Activated CD4-positive, alpha-beta T cell treated with anti-CD3 and anti-CD28 coated beads for 36 hours (primary cell): Measurements from ENCODE around the gene CRYGS. TPM values are rescaled to one million over a fixed set of nuclear protein-coding genes. Genes with fewer than 3 reads are reported as not detected.
A peak's percentile ranks its signal among the peaks of the same experiment; 100 is the strongest.

Source experiments
- ATAC-seq: fragments of 200-7000 bp; cut with Tn5 transposase; one replicate; pipeline ENCODE4 v1.10.0; 2021; ENCODE audit warnings: mild to moderate bottlenecking, moderate library complexity
- CTCF ChIA-PET: fragments of 350-600 bp; sonication (Branson Sonifier 250); formaldehyde crosslinking; loops from one replicate; lab custom pipeline; 2021; ENCODE audit warnings: antibody characterized with exemption; lab: Charles Lee
- POLR2A ChIA-PET: fragments of 350-600 bp; sonication (Branson Sonifier 250); formaldehyde crosslinking; loops from one replicate; lab custom pipeline; 2021; ENCODE audit warnings: antibody characterized with exemption, inconsistent platforms; lab: Charles Lee
- DNase-seq: peaks from one replicate; pipeline ENCODE4 v3.0.0-alpha.2; 2020
- H3K27ac Mint-ChIP-seq: one replicate; pipeline ENCODE4 v1.8.0; 2021; ENCODE audit warnings: mixed read lengths
- H3K27me3 Mint-ChIP-seq: one replicate; pipeline ENCODE4 v1.8.0; 2021; ENCODE audit warnings: mixed read lengths
- H3K36me3 Mint-ChIP-seq: one replicate; pipeline ENCODE4 v1.8.0; 2021; ENCODE audit warnings: low read depth, mixed read lengths
- H3K4me1 Mint-ChIP-seq: one replicate; pipeline ENCODE4 v1.8.0; 2021; ENCODE audit warnings: mixed read lengths
- H3K4me3 Mint-ChIP-seq: one replicate; pipeline ENCODE4 v1.8.0; 2021; ENCODE audit warnings: mild to moderate bottlenecking, moderate library complexity, mixed read lengths
- H3K9me3 Mint-ChIP-seq: one replicate; pipeline ENCODE4 v1.8.0; 2021; ENCODE audit warnings: low read depth, mixed read lengths
- intact Hi-C, 2 experiments: fragments of 100-400 bp; cut with DNase I in 1 of 2; cut with micrococcal nuclease in 1 of 2; formaldehyde crosslinking; loops; one replicate each; pipeline versions ENCODE4 v1.14.2 to v1.15.1; 2022 to 2024; cut with DNase I, micrococcal nuclease
- total RNA-seq, 2 experiments: library from RNA; stranded (reverse); gene quantifications; one replicate each; pipeline ENCODE4 v1.2.3, GENCODE V29; 2021

The CRYGS gene
- total RNA-seq, 2 experiments from 2014 or later: 1.6 to 1.7 TPM

DNA sequence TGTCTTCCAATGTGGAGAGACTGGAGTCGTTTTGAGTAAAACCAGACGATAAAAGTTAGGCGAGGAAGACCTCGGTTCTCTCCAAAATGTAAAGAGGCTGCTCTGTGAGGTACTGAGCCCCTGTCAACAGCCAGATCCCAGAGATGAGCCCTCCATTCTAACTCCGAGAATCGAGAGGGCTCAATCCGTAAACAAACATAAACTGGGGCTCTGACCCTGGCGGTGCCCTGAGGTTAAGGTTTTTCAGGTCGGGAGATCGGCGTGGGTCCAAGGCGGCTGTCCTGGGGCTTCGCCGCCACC, 22.5 kb upstream of the CRYGS start:
- no peaks in the 10 kb centered on the region for H3K27me3 Mint-ChIP-seq
- POLR2A ChIA-PET: interaction anchor here (1.1 kb wide), 1 partner anchor 847 kb away, joined by 4 read pairs; no protein-coding TSS in a partner anchor
- CTCF ChIA-PET: interaction anchor here (0.7 to 2.6 kb wide), 5 partner anchors 9 to 584 kb away, joined by 3 to 13 read pairs (median 4); no protein-coding TSS in a partner anchor
- H3K9me3 Mint-ChIP-seq: no peaks in the 10 kb centered on the region
- peaks cover 53% of the 10 kb centered on the region for H3K4me1 Mint-ChIP-seq
- H3K27ac Mint-ChIP-seq: peak overlapping the region; percentile 91
- peaks cover 23% of the 10 kb centered on the region for H3K36me3 Mint-ChIP-seq
- no peak for ATAC-seq
- H3K4me3 Mint-ChIP-seq: peak overlapping the region; percentile 93
- intact Hi-C loops: loop anchor here (1.0 to 2.0 kb wide), 4 partner anchors 26 to 628 kb away; partner anchors contain the start of genes ETV5 (in 2 of the 2) and TRA2B (in 1 of the 2)
- DNase-seq: no peak

- H3K27me3 Mint-ChIP-seq: no peaks in the 10 kb centered on the region
- H3K4me1 Mint-ChIP-seq: peaks cover 58% of the 10 kb centered on the region
- peaks cover 28% of the 10 kb centered on the region for H3K36me3 Mint-ChIP-seq
- CTCF ChIA-PET: interaction anchor here (1.0 kb wide), 1 partner anchor 581 kb away, joined by 3 read pairs; no protein-coding TSS in a partner anchor
- DNase-seq (no peak), ATAC-seq (no peak)
- H3K9me3 Mint-ChIP-seq: no peaks in the 10 kb centered on the region
- H3K27ac Mint-ChIP-seq: no peak overlapping the region
- no peak overlapping the region for H3K4me3 Mint-ChIP-seq
- POLR2A ChIA-PET: no interaction called here
- intact Hi-C loops: no loop called here
Observed at GRCh38 chr3:186564586-186564985, 20.4 kb upstream of the CRYGS start.

DNA sequence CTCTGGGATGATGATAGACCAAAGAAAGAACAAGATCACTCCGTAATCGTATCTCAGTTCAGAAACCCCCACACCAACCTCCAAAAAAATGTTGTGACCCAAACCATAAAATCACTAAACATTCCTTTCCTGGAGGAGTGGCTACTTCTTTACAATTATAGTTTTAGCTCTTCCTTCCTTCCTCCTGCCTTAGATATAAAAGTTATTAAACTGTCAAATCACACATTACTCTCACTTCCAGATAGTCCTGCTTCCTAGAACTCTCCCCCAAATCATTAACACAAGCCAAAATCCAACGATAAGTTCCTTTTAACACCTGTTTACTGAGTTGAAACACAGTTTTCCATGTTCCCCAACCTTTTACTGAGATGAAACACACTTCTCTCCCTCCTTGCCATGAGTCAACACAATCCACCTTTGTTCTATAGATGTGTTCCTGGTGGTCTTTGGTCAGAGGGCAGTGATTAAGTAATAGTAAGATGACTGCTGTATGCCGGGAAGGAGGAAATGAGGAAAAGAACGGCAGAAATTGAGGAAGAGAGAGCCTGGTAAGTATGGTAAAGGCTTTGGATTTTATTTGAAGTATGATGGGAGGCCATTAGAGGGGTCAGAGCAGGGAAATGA, 8.3 kb upstream of the CRYGS start:
- ChIA-PET CTCF (interaction anchor here (0.6 to 2.0 kb wide), 5 partner anchors 12 to 609 kb away, joined by 3 to 10 read pairs (median 3); no protein-coding TSS in a partner anchor), POLR2A (no interaction called here)
- Mint-ChIP-seq H3K27me3 (no peaks in the 10 kb centered on the region), H3K27ac (no peak overlapping the region), H3K4me3 (no peak overlapping the region), H3K9me3 (no peaks in the 10 kb centered on the region), H3K36me3 (peaks cover 40% of the 10 kb centered on the region), H3K4me1 (peaks cover 3% of the 10 kb centered on the region)
- no peak for ATAC-seq
- no peak for DNase-seq
- intact Hi-C loops: no loop called here

- no peak for DNase-seq
- intact Hi-C loops: no loop called here
- no peaks in the 10 kb centered on the region for H3K4me1 Mint-ChIP-seq
- POLR2A ChIA-PET: no interaction called here
- no peaks in the 10 kb centered on the region for H3K27me3 Mint-ChIP-seq
- CTCF ChIA-PET: interaction anchor here (1.3 to 1.4 kb wide), 2 partner anchors 11 to 33 kb away, joined by 3 to 10 read pairs; no protein-coding TSS in a partner anchor
- H3K4me3 Mint-ChIP-seq: no peak overlapping the region
- no peak overlapping the region for H3K27ac Mint-ChIP-seq
- no peak for ATAC-seq
- H3K36me3 Mint-ChIP-seq: peaks cover 30% of the 10 kb centered on the region
- no peaks in the 10 kb centered on the region for H3K9me3 Mint-ChIP-seq
Observed at GRCh38 chr3:186551387-186551786, 7.2 kb upstream of the CRYGS start.

DNA sequence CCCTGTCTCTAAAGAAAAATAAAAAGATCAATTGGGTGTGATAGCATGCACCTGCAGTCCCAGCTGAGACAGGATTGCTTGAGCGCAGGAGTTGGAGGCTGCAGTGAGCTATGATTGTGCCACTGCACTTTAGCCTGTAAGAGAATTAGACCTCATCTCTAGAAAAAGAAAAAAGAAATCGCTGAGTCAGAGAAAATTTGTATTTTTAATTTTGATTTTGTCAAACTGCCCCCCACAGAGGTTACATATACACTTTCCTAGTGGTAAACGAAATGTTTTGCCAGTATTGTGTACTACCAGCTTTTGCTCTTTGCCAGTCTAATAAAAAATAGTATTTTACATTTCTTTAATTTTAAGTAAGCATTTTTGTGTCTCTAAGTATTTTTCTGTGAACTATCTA, 5.3 kb upstream of the CRYGS start:
- Mint-ChIP-seq H3K4me1 (no peaks in the 10 kb centered on the region), H3K9me3 (no peaks in the 10 kb centered on the region), H3K36me3 (peaks cover 21% of the 10 kb centered on the region), H3K4me3 (no peak overlapping the region), H3K27me3 (no peaks in the 10 kb centered on the region), H3K27ac (no peak overlapping the region)
- ChIA-PET POLR2A (no interaction called here), CTCF (interaction anchor here (1.2 to 2.8 kb wide), 3 partner anchors 9 to 307 kb away, joined by 4 to 10 read pairs (median 4); no protein-coding TSS in a partner anchor)
- ATAC-seq (no peak), DNase-seq (no peak)
- intact Hi-C loops: no loop called here

- ChIA-PET POLR2A (interaction anchor here (0.5 to 1.4 kb wide), 4 partner anchors 34 to 598 kb away, joined by 3 to 4 read pairs (median 3); no protein-coding TSS in a partner anchor), CTCF (interaction anchor here (0.6 to 7.8 kb wide), 68 partner anchors 8 to 767 kb away, joined by 3 to 90 read pairs (median 5); partner anchors contain the start of genes AHSG, DNAJB11, ETV5 and TBCCD1)
- H3K4me3 Mint-ChIP-seq: no peak overlapping the region
- intact Hi-C loops: loop anchor here (1.0 to 2.0 kb wide), 6 partner anchors 26 to 882 kb away; partner anchors contain the start of gene TBCCD1 (in 1 of the 2)
- peaks cover 13% of the 10 kb centered on the region for H3K36me3 Mint-ChIP-seq
- H3K27ac Mint-ChIP-seq: peak overlapping the region; percentile 64
- peak; percentile 11 for ATAC-seq
- DNase-seq: no peak
- H3K9me3 Mint-ChIP-seq: no peaks in the 10 kb centered on the region
- H3K4me1 Mint-ChIP-seq: peaks cover 58% of the 10 kb centered on the region
- H3K27me3 Mint-ChIP-seq: no peaks in the 10 kb centered on the region
Observed at GRCh38 chr3:186540835-186541226, 3.3 kb downstream of the CRYGS start.

GRCh38 chr3:186540221-186540834, 3.9 kb downstream of the CRYGS start:
- no peaks in the 10 kb centered on the region for H3K27me3 Mint-ChIP-seq
- DNase-seq (peak; percentile 89), ATAC-seq (peak; percentile 66)
- CTCF ChIA-PET: interaction anchor here (0.5 to 7.8 kb wide), 96 partner anchors 9 to 1046 kb away, joined by 3 to 90 read pairs (median 4); partner anchors contain the start of genes AHSG, DNAJB11, ETV5 and TBCCD1
- H3K4me3 Mint-ChIP-seq: no peak overlapping the region
- intact Hi-C loops: loop anchor here (1.0 to 2.0 kb wide), 6 partner anchors 26 to 882 kb away; partner anchors contain the start of gene TBCCD1 (in 1 of the 2)
- peak overlapping the region; percentile 64 for H3K27ac Mint-ChIP-seq
- peaks cover 63% of the 10 kb centered on the region for H3K4me1 Mint-ChIP-seq
- H3K36me3 Mint-ChIP-seq: peaks cover 13% of the 10 kb centered on the region
- POLR2A ChIA-PET: interaction anchor here (0.5 to 1.4 kb wide), 7 partner anchors 33 to 597 kb away, joined by 3 to 15 read pairs (median 3); no protein-coding TSS in a partner anchor
- no peaks in the 10 kb centered on the region for H3K9me3 Mint-ChIP-seq

DNA sequence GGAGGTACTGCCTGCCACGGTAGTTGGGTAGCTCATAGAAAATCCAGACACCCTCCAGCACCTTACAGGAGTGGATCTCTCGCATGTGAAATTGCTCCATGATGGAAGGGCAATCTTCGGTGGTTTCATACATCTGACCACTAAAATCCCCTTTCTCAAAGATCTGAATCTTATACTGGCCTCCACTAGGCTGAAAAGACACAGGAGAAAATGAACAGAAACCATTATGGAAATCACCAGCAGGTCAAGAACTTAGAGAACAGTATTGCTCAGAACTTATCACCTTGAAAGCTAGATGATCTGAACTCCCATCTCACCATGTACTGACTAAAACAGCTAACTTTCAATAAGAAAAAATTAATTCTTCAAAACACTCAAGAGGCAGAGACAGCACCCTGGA, 5.4 kb downstream of the CRYGS start:
- ChIA-PET POLR2A (interaction anchor here (0.5 to 1.4 kb wide), 6 partner anchors 9 to 873 kb away, joined by 3 to 5 read pairs (median 3); no protein-coding TSS in a partner anchor), CTCF (interaction anchor here (0.6 to 7.8 kb wide), 26 partner anchors 10 to 596 kb away, joined by 3 to 90 read pairs (median 8); partner anchors contain the start of gene AHSG)
- Mint-ChIP-seq H3K27me3 (no peaks in the 10 kb centered on the region), H3K4me3 (no peak overlapping the region), H3K27ac (peak overlapping the region; percentile 38), H3K4me1 (peaks cover 76% of the 10 kb centered on the region), H3K36me3 (peaks cover 9% of the 10 kb centered on the region), H3K9me3 (no peaks in the 10 kb centered on the region)
- intact Hi-C loops: loop anchor here (5.0 to 10.0 kb wide), 4 partner anchors 76 to 434 kb away; partner anchors contain the start of gene ETV5 (in 1 of the 2)
- DNase-seq: no peak
- ATAC-seq: no peak

GRCh38 chr3:186536883-186537844, 7.0 kb downstream of the CRYGS start:
- Mint-ChIP-seq H3K36me3 (peaks cover 9% of the 10 kb centered on the region), H3K4me3 (no peak overlapping the region), H3K4me1 (peaks cover 92% of the 10 kb centered on the region), H3K27ac (peak overlapping the region; percentile 85), H3K27me3 (no peaks in the 10 kb centered on the region), H3K9me3 (no peaks in the 10 kb centered on the region)
- POLR2A ChIA-PET: interaction anchor here (1.6 kb wide), 1 partner anchor 119 kb away, joined by 3 read pairs; no protein-coding TSS in a partner anchor
- intact Hi-C loops: loop anchor here (5.0 to 10.0 kb wide), 4 partner anchors 75 to 432 kb away; partner anchors contain the start of gene ETV5 (in 1 of the 2)
- CTCF ChIA-PET: interaction anchor here (0.8 to 5.9 kb wide), 9 partner anchors 18 to 593 kb away, joined by 3 to 59 read pairs (median 4); no protein-coding TSS in a partner anchor
- peak; percentile 4 for ATAC-seq
- no peak for DNase-seq

- peak; percentile 71 for DNase-seq
- intact Hi-C loops: loop anchor here (1.0 to 10.0 kb wide), 8 partner anchors 13 to 557 kb away; partner anchors contain the start of gene ETV5 (in 2 of the 2)
- POLR2A ChIA-PET: interaction anchor here (0.6 to 2.8 kb wide), 14 partner anchors 15 to 591 kb away, joined by 3 to 27 read pairs (median 5); partner anchors contain the start of gene DNAJB11
- peaks cover 13% of the 10 kb centered on the region for H3K36me3 Mint-ChIP-seq
- H3K4me1 Mint-ChIP-seq: peaks cover 94% of the 10 kb centered on the region
- no peaks in the 10 kb centered on the region for H3K27me3 Mint-ChIP-seq
- H3K27ac Mint-ChIP-seq: peak overlapping the region; percentile 99
- peak overlapping the region; percentile 55 for H3K4me3 Mint-ChIP-seq
- peak; percentile 79 for ATAC-seq
- CTCF ChIA-PET: interaction anchor here (0.6 to 5.9 kb wide), 15 partner anchors 15 to 602 kb away, joined by 3 to 59 read pairs (median 4); partner anchors contain the start of gene DNAJB11
- H3K9me3 Mint-ChIP-seq: peaks cover 4% of the 10 kb centered on the region
Observed at GRCh38 chr3:186534113-186534669, 10.0 kb downstream of the CRYGS start.
